Activated CD4-positive, alpha-beta T cell treated with anti-CD3 and anti-CD28 coated beads, Interleukin-2, amount 50 U/mL, for 48 hours (primary cell): ENCODE measurements around the gene HSPB8.

ENCODE experiments used
- DNase-seq, 2 experiments: peaks; one replicate each; pipeline ENCODE4 v3.0.0-alpha.2; 2020

HSPB8 gene, protein sequence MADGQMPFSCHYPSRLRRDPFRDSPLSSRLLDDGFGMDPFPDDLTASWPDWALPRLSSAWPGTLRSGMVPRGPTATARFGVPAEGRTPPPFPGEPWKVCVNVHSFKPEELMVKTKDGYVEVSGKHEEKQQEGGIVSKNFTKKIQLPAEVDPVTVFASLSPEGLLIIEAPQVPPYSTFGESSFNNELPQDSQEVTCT

GRCh38 chr12:119178544-119179334 is at the start of gene HSPB8:
HSPB8 (plus strand) TSS chr12:119178931; CDS start chr12:119179313, 382 bp downstream.
- no peak for DNase-seq

DNA sequence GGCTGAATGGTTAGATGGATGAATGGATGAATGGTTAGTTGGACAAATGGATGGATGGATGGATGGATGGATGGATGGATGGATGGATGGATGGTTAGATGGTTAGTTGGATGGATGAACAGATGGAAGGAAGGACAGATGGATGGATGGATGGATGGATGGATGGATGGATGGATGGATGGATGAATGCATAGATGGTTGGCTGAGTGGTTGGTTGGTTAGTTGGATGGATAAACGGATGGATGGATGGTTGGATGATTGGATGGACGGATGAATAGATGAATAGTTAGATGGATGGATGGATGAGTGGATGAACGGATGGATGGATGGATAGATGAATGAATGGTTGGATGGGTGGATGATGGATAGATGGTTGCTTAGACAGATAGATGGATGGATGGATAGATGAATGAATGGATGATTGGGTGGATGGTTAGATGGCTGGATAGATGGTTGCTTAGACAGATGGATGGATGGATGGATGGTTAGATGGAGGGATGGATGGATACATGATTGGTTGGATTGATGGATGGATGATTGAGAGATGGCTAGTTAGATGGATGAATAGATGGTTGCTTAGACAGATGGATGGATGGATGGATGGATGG is 48.8 kb upstream of the HSPB8 start:
- DNase-seq, result no peak

GRCh38 chr12:119130523-119130922 is 48.2 kb upstream of the HSPB8 start:
- DNase-seq, result no peak

GRCh38 chr12:119134284-119135072 is 44.3 kb upstream of the HSPB8 start:
- DNase-seq, result no peak

- no peak for DNase-seq
Observed at GRCh38 chr12:119136811-119137410, 41.8 kb upstream of the HSPB8 start.

DNA sequence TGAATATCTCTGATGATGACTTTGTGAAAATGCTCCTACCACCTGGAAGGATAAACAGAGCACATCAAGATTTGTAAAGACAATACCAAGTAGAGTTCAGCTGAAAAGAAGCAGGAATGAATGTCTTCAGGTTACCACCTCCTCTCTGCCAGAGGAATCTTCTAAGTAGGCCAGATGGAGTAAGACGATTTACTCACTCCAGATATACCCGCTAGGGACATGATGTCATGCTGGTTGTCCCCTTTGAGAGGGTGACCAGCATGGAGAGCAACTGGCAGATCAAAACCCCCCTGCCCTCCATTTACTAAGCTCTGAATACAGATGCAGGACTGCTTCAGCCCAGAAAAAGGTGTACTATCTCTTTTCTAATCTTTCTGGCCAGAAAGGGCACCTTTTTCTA is 39.3 kb upstream of the HSPB8 start:
- DNase-seq, result no peak

DNA sequence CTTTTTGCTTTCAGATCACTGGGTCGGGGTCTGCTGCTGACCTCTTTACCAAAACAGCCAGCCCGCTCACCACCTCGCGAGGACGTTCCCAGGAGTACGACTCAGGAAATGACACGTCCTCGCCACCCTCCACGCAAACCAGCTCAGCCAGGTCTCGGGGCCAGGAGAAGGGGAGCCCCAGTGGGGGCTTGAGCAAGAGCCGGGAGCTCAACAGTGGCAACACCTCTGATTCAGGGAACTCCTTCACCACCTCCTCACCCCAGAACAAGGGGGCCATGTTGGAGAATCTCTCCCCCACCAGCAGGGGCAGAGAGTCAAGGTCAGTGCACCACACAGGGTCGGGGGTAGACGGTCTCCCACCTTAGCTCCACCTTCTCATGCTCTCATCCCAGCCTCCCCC is 33.4 kb upstream of the HSPB8 start:
- no peak for DNase-seq

- no peak for DNase-seq
Observed at GRCh38 chr12:119147847-119148448, 30.8 kb upstream of the HSPB8 start.

- no peak for DNase-seq
Observed at GRCh38 chr12:119149270-119149669, 29.5 kb upstream of the HSPB8 start.

DNA sequence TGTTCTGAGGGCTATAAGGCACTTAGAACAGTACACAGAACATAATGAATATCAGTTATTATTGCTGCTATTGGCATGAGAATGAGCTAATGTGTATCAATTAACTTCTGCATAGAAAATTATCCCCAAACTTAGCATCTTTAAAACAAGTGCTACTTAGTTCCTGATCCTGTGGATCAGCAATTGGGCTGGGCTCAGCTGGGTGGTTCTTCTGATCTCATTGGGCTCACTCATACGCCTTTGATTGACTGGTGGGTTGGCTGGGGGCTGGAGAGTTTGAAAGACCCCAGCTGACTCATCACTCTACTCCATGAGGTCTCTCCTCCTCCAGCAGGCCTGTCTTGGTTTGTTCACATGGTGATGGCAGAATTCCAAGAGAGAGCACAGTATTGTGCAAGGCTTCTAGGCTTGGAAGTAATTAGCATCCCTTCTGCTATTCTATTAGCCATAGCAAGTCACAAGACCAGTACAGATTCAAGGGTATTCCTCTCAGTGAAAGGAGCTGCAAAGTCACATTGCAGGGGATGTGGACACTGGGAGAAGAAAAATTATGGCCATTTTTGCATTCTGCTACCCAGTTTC is 27.2 kb upstream of the HSPB8 start:
- no peak for DNase-seq

DNA sequence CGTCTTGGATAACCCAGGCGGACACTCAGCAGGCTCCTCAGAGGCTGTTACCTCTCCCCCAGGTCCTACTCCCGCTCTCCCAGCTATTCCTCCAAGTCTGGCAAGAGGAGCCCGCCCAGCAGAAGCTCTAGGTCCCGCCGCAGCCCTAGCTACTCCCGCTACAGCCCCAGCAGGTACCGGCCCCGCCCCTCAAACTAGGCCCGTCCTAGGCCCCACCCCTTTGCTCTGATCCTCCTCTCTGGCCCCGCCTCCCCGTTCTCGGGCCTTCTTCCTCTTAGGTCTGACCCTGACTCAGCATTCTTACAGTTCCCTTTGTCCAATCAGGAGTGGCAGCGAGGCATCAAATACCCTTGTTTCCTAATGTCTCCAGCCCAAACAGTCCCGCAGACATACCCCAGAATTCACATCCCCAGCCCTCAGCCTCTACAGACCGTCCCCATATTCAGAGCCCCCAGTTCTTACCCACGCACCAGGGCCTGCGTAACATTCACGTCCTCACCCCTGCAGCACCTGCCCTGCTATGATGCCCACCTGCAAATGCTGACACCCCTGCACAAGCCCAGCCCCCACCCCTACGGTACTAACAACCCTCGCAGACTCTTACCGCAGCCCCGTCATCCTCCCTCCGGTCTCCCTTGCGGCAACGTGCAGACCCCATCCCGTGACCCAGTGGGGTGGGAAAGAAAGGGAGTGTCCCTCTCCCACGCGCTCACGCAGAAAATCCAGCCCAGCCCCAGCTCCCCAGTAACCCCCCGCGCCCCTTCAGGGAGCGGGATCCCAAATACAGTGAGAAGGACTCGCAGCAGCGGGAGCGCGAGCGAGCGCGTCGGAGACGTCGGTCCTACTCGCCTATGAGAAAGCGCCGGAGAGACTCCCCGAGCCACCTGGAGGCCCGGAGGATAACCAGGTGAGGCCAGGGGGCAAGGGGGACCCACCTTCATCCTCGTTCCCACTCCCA is 25.0 kb upstream of the HSPB8 start:
- peak; percentile 7 to 12 for DNase-seq

- peak in 1 of 2 experiments; percentile 3 for DNase-seq
Observed at GRCh38 chr12:119154435-119154818, 24.3 kb upstream of the HSPB8 start.

DNA sequence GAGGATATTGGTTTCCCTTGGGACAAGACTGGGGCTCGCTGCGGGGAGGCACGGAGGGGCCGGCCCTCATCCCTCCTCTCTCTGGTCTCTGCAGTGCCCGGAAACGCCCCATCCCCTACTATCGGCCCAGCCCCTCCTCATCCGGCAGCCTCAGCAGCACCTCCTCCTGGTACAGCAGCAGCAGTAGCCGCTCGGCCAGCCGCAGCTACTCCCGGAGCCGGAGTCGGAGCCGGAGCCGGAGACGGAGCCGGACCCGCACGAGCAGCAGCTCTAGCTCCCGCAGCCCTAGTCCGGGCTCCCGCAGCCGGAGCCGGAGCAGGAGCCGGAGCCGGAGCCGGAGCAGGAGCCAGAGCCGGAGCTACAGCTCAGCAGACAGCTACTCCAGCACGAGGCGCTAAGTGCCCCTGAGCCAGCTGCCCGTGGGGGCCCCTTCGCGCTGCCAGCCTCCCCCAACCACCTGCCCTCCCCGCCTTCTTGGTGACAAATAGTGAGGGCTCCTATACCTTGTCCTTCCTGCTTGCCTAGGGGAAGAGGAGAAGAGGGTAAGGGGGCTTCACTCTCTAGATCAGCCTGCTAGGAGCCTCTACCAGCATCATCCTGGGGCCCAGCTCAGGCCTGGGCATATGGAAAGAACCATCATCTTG is 22.2 kb upstream of the HSPB8 start:
- DNase-seq, result no peak

- DNase-seq, result no peak
Observed at GRCh38 chr12:119157528-119157927, 21.2 kb upstream of the HSPB8 start.

DNA sequence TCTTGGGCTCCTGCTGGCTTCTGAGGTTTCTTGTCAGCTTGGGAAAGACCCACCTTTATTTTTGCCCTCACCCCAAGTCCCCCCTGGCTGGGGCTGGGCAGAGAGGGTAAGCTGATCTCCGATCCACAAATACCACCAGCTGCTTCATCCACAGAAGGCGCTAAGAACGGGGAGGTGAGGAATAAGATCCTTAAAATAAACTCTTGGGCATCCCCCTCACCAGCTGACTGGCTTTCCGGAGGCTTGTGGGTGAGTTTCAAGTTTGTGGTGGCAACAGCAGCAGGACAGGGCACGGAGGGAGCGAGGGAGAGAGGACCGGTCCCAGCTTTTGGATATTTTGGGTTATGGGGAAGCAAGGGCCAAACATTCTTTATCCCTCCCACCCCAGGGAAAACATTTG is 20.8 kb upstream of the HSPB8 start:
- no peak for DNase-seq

DNA sequence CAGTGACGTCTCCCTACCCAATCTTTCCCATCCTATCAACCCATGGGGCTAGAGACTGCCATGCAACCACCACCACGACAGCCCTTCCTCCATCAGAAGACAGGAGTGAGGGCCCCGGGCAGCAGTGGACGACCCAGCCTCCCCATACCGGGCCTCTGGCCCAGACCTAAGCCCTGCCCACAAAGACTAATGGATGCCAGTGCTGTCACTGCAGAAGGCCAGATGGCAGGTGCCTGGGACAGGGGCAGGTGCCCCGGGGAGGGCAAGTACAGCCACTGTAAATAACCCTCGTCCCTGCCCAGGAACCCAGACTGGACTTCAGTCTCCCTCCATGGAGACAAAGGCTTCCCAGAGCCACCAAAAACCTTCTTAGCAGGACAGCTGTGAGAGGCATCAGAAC is 20.3 kb upstream of the HSPB8 start:
- DNase-seq, result no peak

GRCh38 chr12:119159844-119160243 is 18.9 kb upstream of the HSPB8 start:
- DNase-seq, result no peak

DNA sequence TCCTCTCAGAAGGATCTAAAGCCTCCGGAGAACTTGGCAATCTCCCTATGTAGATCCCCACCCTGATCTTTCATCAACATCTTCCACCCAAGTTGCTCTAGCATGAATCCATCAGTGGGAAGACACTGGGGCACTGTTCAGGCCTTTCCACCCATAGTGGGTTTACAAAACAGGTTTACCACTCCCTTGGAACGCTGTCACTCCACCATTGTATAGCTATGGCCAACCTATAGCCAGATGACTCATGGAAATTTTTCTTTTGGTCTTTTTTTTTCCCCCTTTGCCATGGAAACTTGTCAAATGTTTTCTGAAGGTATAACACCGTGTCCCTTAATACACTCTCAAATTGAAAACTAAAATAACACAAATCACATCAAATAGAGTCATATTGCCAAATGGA is 10.8 kb upstream of the HSPB8 start:
- DNase-seq, result no peak

- no peak for DNase-seq
Observed at GRCh38 chr12:119168721-119169120, 10.0 kb upstream of the HSPB8 start.

DNA sequence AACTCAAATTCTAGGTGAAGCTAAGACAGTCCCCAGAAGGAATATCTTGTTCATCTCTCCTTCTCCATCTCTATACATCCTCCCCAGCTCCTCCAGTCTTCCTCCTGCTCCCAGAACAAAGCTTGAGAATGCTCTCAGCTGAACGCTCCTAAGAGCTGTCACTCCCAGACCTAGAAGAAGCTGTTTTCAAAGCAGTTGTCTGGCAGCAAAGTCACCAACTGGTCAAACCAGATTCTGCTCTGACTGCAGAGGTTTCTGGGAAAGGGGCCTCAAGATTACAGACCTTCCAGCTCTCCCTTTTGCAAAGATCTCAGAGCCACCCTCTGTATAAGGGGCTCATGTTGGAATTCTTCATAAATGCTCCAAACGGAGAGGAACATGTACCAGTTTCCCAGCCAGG is 9.6 kb upstream of the HSPB8 start:
- no peak for DNase-seq
